IPS-11a (cell line): ENCODE results near the gene ELOVL1.

Experiments used
- H3K4me3 ChIP-seq: one replicate; pipeline ENCODE4 v1.5.1; 2013; ENCODE audit warnings: low read depth, low read length, control low read depth

The ELOVL1 gene

DNA sequence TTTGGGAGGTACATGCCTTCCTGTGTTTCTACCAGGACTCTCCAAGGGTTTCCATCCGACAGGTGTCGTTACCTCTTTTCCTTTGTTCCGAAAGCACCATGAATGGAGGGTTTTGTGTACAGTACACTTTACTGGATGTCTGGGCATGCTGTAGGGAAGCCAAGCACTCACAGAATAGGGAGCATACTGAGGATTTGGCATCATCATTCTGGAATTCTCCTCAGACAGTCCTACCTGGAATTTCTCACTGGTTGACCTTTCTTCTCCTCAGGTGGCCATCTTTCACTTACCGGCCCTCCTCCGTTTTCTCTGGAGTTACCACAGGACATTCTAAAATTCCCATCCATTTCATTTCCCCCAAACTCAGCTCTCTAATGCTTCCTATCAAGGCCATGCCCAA is 36.1 kb downstream of the ELOVL1 start:
- no peak overlapping the region for H3K4me3 ChIP-seq

GRCh38 chr1:43329995-43330751 is 37.6 kb downstream of the ELOVL1 start:
- no peak overlapping the region for H3K4me3 ChIP-seq

GRCh38 chr1:43327549-43328292 is 40.1 kb downstream of the ELOVL1 start:
- no peak overlapping the region for H3K4me3 ChIP-seq

GRCh38 chr1:43325381-43325780 is 42.4 kb downstream of the ELOVL1 start:
- no peak overlapping the region for H3K4me3 ChIP-seq

- H3K4me3 ChIP-seq, result no peak overlapping the region
These were observed 43.0 kb downstream of the ELOVL1 start for GRCh38 chr1:43324810-43325209.

- no peak overlapping the region for H3K4me3 ChIP-seq
These were observed 45.3 kb downstream of the ELOVL1 start for GRCh38 chr1:43322506-43322905.

GRCh38 chr1:43321331-43321891 is 46.4 kb downstream of the ELOVL1 start:
- no peak overlapping the region for H3K4me3 ChIP-seq

- no peak overlapping the region for H3K4me3 ChIP-seq
These were observed 48.0 kb downstream of the ELOVL1 start for GRCh38 chr1:43319766-43320165.

DNA sequence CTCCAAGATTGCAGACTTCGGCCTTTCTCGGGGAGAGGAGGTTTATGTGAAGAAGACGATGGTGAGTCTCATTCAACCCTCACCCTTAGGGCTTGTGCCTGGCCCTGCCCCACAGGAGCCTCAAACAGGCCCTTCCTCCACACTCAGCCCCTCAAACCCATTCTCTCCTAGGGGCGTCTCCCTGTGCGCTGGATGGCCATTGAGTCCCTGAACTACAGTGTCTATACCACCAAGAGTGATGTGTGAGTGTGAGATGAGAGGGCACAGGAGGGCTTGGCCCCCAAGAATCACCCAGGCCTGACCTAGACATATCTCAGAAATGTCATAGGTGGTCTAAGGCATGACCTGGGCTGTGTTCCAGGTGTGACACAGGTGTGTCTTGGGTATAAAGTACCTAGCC is 48.5 kb downstream of the ELOVL1 start:
- H3K4me3 ChIP-seq, result no peak overlapping the region

- no peak overlapping the region for H3K4me3 ChIP-seq
These were observed 49.0 kb downstream of the ELOVL1 start for GRCh38 chr1:43318831-43319230.

DNA sequence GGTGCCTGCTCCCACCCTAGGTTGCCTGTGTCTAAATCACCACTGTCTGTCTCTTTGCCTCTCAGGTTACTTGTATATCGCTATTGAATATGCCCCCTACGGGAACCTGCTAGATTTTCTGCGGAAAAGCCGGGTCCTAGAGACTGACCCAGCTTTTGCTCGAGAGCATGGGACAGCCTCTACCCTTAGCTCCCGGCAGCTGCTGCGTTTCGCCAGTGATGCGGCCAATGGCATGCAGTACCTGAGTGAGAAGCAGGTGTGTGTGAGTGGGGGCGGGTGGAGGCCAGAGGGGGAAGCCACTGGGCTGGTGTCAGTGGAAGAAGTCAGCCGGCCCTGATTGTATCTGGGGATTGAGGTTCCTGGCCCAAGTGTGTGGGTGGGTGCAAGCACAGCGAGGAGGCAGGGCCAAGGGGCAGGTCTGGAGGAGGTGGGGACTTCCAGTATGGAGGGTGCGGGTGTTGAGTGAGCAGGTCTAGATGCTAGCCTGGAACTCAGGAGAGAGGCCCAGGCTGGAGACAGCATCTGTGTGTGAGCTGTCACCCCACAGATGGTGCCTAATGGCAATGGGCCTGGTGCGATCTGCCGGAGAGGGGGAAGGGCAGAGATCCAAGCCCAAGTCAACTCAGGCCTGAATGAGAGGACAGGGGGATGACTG is 49.9 kb downstream of the ELOVL1 start:
- no peak overlapping the region for H3K4me3 ChIP-seq

GRCh38 chr1:43316738-43317520 is 50.9 kb downstream of the ELOVL1 start:
- no peak overlapping the region for H3K4me3 ChIP-seq

DNA sequence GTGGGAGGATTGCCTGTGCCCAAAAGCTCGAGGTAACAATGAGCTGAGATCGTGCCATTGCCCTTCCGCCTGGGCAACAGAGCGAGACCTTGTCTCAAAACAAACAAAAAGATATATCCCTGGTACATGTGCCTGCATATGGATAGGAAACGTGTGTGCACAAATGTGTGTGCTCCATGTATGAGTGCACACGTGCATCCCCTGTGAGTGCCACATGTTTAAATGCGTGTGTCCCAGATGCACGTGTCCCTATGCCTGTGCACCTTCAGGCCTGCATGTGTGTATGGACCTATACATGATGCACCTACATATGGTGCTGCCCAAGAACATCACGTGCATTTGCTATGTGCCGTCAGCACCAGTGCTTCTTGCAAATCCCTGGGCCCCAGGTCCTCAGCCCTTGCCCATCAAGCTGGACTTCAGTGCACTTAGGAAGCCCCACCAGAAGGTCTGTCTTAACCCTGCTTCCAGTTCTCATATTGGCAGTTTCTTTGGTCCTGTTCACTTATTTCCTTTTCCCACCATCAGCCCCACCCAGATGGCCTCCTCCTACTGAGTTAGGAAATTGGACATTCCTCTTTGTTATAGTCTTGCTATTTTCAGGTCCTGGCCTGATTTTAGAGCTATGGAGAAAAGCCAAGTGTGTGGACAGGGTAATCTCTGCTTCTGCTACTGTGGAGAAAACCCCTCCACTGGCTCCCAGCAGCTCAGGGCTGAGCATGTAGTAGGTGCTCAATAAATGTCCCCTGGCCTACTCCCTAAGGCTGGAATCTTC is 51.7 kb downstream of the ELOVL1 start:
- H3K4me3 ChIP-seq, result no peak overlapping the region

DNA sequence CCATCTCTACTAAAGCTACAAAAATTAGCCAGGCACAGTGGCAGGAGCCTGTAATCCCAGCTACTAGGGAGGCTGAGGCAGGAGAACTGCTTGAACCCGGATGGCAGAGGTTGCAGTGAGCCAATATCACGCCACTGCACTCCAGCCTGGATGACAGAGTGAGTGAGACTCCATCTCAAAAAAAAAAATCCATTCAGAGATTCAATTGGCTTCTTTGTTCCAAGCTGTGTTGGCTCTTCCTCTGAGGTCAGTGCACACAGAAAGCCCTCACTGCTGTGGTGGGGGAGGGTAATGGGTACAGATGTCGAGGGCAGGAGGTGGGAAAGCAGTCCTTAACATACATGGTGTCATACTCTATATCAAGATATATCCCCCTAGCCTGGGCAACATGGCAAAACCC is 52.3 kb downstream of the ELOVL1 start:
- H3K4me3 ChIP-seq, result no peak overlapping the region

DNA sequence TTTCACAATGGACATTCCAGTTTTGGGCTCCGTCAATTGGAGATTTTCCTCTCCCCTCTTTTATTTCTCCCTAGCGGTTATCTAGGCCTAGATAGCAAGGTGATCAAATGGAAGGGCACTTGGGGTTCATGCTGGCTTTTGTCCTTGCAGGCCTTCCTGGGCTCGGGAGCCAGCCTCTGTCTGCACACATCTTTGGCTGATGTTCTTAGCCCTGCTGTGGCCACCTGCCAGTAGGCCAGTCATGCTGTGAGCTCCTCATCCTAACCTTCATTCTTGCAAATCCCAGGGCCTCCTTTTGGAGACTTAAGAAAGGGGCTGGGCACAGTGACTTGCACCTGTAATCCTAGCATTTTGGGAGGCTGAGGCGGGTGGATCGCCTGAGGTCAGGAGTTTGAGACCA is 53.6 kb downstream of the ELOVL1 start:
- H3K4me3 ChIP-seq, result no peak overlapping the region

DNA sequence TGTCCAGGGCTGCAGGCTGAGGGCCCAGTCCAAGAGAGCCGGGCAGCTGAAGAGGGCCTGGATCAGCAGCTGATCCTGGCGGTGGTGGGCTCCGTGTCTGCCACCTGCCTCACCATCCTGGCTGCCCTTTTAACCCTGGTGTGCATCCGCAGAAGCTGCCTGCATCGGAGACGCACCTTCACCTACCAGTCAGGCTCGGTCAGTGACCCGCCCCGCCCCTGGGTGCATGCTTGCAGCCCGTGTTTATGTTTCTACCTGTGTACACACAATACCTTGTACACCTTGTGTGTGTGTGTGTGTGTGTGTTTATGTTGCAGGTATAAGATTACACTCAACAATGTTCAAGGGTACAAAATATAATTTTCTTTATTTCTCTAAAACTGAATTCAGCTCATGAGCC is 54.0 kb downstream of the ELOVL1 start:
- no peak overlapping the region for H3K4me3 ChIP-seq
